ENCODE measurements around the gene ZNF652.

ZNF652 gene

DNA sequence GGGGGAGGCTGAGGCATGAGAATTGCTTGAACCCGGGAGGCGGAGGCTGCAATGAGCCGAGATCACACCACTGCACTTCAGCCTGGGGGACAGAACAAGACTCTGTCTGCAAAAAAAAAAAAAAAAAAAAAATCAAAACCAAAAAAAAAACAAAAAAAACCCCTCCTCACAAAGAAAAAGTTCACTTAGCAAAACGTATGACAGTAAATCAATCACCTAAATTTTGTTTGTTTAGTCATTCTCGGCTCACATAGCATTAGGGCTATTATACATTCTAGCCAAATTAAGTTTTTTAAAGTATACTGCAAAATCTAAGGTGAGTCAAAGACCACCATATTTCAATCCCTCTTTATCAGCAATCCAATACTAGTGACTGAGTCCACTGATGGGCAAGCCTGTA lies 5.7 kb downstream of the ZNF652 start:
- DNase-seq = no peak

DNA sequence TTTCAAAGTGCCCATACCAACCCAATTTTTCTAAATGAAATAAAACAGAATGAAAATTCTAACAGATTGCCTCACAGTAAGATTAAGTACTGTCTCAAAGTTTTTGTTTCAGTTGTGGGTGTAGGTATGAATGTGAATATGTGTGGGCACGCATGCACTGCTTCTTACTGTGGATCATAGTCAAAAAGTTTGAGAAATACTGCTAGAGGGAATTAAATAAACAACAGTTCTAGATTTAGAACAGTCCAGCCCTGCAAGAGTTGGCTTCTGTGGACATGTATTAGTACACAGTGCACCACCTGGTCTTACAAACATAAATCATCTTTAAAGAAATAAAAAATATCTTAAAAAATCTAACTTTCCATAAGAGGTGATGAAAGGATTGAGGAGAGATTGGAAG lies 8.4 kb downstream of the ZNF652 start:
- no peak for DNase-seq

GRCh38 chr17:49352587-49353154 lies 9.4 kb downstream of the ZNF652 start:
- DNase-seq = no peak

DNA sequence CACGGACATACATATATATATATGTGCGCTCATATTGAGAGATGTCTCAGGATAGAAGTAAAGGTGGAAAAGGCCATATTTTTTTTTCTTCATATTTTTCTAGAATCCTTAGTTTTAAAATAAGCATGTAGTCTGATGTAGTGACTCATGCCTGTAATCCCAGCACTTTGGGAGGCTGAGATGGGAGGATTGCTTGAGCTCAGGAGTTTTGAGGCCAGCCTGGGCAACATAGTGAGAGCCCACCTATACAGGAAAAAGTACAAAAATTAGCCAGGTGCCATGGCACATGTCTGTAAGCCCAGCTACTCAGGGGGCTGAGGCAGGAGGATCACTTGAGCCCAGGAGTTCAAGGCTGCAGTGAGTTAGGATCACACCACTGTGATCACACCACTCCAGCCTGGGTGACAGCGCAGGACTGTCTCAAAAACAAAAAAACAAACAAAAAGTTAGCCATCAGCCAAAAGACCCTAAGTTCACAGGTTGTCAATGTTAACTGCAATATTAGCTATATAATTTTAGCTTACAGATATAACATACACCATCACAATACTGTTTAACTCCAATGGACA lies 10.4 kb downstream of the ZNF652 start:
- no peak for DNase-seq

DNA sequence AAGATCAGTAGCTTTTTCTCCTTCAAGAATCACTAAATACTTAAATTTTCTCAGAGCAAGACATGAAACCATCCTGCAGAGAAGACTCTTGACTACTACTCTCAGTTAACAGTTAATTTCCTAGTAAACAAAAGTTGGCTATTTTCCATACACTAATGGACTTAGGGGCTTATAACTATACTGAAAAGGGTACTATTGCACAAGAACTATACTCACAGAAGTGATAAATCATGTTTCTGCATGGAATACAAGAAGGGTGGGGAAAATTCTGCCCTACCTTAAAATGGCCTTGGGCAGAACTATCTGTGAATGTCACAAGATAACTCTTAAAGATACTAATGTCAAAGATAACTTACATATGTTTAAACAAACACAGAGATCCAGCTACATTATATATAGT lies 12.5 kb downstream of the ZNF652 start:
- DNase-seq = no peak

DNA sequence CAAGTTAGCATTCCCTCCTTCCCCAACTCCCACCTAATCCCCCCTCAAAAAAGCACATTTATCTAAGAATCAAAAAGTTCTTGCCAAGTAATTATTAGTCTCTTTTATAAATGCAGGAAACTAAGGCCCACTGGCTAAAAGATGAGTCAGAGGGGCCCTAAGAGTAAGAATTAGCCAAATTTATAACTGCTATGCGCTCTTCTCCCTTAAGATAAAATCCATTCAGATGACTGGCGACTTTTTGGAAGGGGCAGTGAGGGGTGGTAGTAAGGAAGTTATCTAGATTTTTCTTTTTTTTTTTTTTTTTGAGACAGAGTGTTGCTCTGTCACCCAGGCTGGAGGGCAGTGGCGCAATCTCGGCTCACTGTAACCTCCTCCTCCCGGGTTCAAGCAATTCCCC lies 17.1 kb downstream of the ZNF652 start:
- no peak for DNase-seq

- no peak for DNase-seq
Measured at GRCh38 chr17:49343273-49343672, 18.8 kb downstream of the ZNF652 start.

DNA sequence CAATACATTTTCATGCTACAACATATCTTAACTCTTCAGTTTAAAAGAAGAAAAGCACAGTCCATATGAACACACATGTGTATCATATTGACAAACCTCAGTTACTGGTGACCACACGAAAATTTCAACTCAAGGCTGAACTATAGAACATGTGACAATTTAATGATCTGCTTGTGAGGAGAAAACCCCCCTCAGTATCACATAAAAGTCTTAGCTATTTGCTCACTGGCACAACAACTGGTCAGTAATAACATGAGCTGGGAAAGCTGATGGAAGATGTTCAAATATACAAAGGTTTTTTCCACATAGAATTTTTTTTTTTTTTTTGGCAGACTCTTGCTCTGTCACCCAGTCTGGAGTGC lies 19.5 kb downstream of the ZNF652 start:
- DNase-seq = no peak

DNA sequence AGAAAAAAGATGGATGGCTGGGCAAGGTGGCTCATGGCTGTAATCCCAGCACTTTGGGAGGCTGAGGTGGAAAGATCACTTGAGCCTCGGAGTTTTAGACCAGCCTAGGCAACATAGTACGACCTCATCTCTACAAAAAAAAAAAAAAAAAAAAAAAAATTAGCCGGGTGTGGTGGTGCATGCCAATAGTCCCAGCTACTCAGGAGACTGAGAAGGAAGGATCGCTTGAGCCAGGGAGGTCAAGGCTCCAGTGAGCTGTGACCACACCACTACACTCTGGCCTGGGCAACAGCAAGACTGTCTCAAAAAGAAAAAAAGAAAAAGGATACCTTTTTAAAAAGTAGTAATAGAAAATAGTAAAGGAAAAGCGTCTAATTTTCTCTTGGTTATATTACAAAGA lies 20.7 kb downstream of the ZNF652 start:
- DNase-seq = no peak

GRCh38 chr17:49339354-49339753 lies 22.7 kb downstream of the ZNF652 start:
- DNase-seq = no peak

DNA sequence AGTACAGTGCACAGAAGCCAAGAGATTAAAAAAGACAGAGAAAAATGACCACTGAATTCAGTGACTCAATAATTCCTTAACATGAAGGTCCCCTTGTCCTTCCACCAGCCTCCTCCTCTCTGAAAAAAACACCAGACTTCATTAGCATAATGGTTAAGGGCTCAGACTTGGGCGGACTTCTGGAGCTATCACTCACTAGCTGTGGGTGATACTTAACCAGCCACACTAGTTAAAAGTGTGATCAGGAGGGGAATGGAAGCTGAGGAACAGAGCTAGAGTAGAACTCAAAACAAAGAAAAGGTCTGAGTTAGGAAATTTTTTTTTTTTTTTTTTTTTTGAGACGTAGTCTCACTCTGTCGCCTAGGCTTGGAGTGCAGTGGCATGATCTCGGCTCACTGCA lies 23.2 kb downstream of the ZNF652 start:
- no peak for DNase-seq

DNA sequence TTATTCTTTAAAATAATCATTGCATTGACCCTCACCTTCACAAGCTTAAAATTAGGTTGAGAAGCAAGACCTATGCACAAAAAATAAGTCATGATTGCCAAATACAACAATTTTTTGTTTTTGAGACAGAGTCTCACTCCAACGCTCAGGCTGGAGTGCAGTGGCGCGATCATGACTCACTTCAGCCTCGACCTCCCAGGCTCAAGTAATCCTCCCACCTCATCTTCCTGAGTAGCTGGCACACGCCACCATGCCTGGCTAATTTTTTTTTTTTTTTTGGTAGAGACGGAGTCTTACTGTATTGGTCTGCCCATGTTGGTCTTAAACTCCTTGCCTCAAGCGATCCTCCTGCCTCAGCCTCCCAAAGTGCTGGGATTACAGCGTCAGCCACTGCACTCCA lies 24.2 kb downstream of the ZNF652 start:
- DNase-seq = no peak

DNA sequence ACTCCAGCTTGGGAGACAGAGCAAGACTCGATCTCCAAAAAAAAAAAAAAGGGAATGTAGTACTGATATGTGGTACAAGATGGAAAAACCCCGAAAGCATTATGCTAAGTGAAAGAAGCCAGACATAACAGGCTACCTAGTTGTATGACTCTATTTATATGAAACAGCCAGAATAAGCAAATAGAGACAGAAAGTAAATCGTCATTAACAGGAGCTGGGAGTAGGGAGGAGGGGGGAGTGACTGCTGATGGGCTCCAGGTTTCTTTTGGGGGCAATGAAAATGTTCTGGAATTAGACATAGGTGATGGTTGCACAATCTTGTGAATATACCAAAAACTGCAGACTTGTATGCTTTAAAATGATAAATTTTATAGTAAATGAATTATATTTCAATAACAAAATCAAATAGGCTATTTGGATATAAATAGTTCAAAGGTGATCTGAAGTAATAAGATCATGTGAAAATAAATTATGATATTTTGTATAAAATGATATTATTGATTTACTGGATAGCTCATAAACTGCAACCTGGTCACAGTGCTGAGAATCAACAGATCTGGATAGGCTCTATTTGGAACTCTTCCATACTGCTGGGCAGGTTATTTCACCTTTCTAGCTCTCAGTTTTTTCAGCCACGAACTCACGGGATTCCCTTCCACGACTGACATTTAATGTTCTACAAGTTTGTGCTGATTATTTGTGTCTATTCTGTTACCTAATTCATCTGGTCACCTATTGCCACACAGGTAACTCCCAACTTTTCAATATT lies 27.1 kb downstream of the ZNF652 start:
- no peak for DNase-seq

DNA sequence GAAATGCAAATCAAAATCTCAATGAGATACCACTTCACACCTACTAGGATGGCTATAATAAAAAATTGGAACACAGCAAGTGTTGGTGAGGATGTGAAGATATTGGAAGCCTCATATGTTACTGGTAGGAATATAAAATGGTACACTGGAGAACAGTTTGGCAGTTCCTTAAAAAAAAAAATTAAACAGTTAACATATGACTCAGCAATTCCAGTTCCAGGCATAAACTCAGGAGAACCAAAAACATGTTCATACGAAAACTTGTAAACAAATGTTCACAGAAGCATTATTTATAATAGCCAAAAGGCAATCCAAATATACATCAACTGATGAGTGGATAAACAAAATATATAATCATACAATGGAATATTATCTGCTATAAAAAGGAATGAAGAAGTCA lies 28.2 kb downstream of the ZNF652 start:
- no peak for DNase-seq

GRCh38 chr17:49327835-49328784 lies 33.9 kb downstream of the ZNF652 start:
- DNase-seq = no peak

DNA sequence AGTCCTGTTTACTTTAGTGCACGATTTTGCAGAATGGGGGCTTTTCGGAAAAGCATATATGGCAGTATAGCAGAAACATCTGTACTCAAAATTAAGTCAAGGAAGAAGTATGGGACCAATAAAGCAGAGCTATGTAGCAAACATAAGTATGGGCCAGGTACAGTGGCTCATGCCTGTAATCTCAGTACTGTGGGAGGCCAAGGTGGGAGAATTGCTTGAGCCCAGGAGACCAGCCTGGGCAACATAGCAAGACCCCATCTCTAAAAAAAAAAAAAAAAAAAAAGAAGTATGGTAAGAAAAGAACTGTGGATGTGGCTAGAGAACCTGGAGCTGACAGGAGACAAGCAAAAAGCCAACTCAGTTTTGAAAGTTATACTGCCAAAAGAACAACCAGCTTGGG lies 36.1 kb downstream of the ZNF652 start:
- DNase-seq = no peak

DNA sequence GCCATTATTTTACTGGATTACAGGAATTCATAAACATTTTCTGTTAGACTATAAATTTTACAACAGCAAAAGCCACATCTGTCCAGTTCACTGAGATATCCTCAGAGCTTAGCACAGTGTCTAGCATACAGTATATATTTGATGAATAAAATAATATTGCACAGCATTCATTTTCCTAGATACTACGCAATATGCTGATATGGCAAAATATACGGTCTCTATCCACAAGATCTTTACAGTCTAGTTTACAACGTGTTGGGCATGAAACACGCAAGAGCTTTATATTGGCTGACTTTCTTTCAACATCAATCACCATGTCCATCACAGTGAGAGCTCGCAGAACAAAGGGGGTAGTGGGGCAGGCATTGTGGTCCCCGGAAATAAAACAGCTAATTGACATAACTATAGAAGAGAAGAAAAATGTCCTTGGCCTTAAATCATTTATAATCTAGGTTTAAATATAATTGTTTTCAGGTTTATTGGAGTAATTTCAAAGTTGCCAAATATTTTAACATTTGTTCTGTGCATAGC lies 43.5 kb downstream of the ZNF652 start:
- DNase-seq = no peak

DNA sequence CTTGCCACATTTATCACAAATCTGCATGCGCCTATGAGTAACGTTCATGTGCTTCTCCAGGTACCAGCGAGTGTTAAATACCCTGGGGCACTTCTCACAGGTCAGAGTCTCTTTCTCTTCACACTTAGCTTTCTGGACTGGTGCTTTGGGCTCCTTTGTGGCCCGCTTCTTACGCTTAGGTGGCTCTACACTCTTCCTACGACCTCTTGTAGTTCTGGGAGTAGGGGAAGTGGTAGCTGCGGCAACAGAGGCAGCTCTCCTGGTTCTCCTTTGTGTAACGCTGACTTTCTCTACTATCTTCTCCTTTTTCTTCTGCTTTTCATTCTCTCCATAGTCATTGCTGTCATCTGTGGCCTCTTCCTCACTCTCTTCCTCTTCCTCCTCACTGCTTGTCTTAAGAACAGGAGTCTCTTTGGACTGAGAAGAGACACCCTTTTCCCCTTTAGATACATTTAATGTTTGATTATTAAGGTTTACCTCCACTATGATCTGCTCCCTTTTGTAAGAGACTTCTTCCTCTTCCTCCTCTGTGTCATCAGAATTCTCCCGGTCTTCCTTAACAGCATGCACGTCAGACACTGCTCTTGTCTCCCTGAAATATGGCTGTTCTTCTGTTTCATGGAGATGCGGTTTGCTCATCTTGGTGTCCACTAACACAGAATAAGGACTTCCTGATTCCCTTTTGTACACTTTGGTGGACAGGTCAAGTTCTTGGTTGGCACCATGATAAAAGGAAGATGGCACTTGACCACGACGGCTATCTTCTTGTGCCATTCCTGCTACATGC lies 45.0 kb downstream of the ZNF652 start:
- no peak for DNase-seq

- DNase-seq = no peak
Measured at GRCh38 chr17:49316258-49316570, 45.8 kb downstream of the ZNF652 start.

DNA sequence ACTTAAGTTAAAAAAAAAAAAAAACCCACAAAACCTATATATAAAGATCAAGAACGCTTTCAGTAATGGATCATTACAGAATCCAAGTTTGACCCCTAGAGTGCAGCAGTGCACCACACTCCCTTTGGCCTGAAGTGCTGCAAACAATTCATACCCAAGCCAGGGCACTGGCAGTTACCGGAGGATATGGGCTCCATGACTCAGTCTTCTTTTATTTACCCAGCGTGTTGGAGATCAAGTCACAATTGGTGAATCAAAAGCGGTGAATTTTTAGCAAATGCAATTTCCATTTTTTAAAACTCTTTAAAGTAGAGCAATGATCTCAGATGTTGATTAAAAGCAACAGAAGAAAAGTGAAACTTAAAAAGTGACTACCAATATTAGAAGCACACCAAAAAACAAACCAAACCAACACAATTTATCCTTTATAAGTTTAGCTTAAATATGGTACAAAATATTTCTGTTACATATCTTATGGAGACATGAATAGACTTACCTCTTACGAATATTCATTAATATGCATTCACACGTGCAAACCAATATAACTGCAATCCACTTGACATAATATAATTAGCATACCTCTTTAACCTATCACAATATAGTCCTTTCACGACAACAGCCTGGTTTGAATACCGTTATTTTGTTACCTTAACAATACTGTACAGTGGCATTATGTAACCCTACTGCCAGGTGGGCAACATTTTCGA lies 46.3 kb downstream of the ZNF652 start:
- peak; percentile 72 for DNase-seq

DNA sequence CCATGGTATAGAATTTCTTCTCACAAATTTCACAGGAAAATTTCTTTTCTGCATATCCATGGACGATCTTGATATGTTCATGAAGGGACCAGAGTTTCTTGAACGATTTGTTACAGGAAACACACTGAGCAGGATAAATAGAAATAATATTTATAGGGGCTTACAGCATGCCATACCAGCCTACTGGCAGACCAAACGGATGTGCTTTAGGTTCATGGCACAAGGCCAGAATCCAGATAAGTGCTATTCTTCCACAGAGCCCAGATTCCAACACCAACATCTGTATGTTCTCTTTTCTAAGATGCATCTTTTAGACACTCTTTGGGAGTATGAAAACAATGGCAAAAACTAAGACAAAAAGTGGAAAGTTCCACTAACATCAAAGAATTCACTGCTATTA lies 49.3 kb downstream of the ZNF652 start:
- no peak for DNase-seq

- no peak for DNase-seq
Measured at GRCh38 chr17:49299996-49300395, 62.1 kb downstream of the ZNF652 start.
